OCI-LY1 (cell line): Measurements from ENCODE around the gene CEMIP.

Source experiments
- EZH2 ChIP-seq: fragments of 200-600 bp; sonication (generic), shearing (Covaris generic); IDR thresholded peaks from 2 replicates; pipeline ENCODE4 v1.8.0; 2017; ENCODE audit warnings: borderline replicate concordance, mixed run types, mild to moderate bottlenecking, antibody characterized with exemption, low read length, moderate library complexity, mixed read lengths
- TF ChIP-seq, protein P1 (sequence below): fragments of 200-600 bp; sonication (generic), shearing (Covaris generic); IDR thresholded peaks from 2 replicates; pipeline ENCODE4 v1.5.1; 2017; ENCODE audit warnings: mild to moderate bottlenecking, antibody characterized with exemption, low read length, moderate library complexity, mixed read lengths

DNA sequence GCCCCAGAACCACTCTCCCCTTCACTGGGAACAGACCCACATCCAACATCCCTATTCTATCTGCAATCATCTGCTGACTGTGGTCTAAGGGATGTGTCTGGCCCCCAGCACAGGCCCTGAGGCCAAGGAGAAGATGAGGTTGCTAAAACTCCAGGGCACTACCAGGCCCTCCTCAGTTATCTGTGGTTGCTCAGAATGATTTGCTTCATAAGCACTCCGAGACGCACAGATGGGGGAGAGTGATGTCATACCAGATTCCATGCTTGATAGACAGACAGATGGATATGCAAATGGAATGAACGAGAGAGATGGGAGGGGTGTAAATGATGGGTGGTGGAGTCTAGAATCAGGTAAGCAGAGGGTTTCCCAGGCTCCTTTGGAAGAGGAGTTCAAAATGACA is 57.8 kb downstream of the CEMIP start:
- TF ChIP-seq, protein P1, sequence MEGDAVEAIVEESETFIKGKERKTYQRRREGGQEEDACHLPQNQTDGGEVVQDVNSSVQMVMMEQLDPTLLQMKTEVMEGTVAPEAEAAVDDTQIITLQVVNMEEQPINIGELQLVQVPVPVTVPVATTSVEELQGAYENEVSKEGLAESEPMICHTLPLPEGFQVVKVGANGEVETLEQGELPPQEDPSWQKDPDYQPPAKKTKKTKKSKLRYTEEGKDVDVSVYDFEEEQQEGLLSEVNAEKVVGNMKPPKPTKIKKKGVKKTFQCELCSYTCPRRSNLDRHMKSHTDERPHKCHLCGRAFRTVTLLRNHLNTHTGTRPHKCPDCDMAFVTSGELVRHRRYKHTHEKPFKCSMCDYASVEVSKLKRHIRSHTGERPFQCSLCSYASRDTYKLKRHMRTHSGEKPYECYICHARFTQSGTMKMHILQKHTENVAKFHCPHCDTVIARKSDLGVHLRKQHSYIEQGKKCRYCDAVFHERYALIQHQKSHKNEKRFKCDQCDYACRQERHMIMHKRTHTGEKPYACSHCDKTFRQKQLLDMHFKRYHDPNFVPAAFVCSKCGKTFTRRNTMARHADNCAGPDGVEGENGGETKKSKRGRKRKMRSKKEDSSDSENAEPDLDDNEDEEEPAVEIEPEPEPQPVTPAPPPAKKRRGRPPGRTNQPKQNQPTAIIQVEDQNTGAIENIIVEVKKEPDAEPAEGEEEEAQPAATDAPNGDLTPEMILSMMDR: no peak
- no peak for TF ChIP-seq EZH2
